T-cell (primary cell): Measurements from ENCODE around the gene POU2AF3. TPM values are rescaled to one million over a fixed set of nuclear protein-coding genes. Genes with fewer than 3 reads are reported as not detected.

ENCODE experiments used
- ATAC-seq, 4 experiments: fragments of 200-7000 bp in 3 of 4; fragments of 150-1000 bp in 1 of 4; cut with Tn5 transposase; replicated peaks in 1 of 4; 1 replicate in 3 of 4; 2 replicates in 1 of 4; pipeline ENCODE4 v1.10.0; 2021; ENCODE audit warnings: moderate library complexity in 3 of 4, mild to moderate bottlenecking in 2 of 4, moderate number of reproducible peaks in 1 of 4
- CTCF ChIA-PET, 2 donors: fragments of 300-600 bp; sonication (Branson Sonifier 250); formaldehyde crosslinking; loops; one replicate each; lab custom pipeline; 2022; ENCODE audit warnings: antibody characterized with exemption in 2 of 2; lab: Charles Lee
- POLR2A ChIA-PET, 2 donors: fragments of 300-600 bp; sonication (Branson Sonifier 250); formaldehyde crosslinking; loops; one replicate each; lab custom pipeline; 2022; ENCODE audit warnings: antibody characterized with exemption in 2 of 2; lab: Charles Lee
- DNase-seq, 35 experiments: peaks; one replicate each; pipeline versions ENCODE4 v3.0.0 to v3.0.0-alpha.2; 2013 to 2023
- H3K27ac ChIP-seq: one replicate; pipeline ENCODE4 v1.5.1; 2013; ENCODE audit warnings: low read length
- H3K27me3 ChIP-seq, 2 experiments: replicated peaks in 1 of 2; 1 replicate in 1 of 2; 2 replicates in 1 of 2; pipeline versions ENCODE4 v1.6.1 to v1.7.0; 2013; ENCODE audit warnings: low read length in 1 of 2, mixed read lengths in 1 of 2; ENCODE audit not compliant: control insufficient read depth in 2 of 2, insufficient read depth in 2 of 2; ENCODE audit errors: extremely low read depth in 1 of 2
- H3K36me3 ChIP-seq, 2 donors: 1 replicate in 1 of 2; 2 replicates in 1 of 2; pipeline versions ENCODE4 v1.6.1 to v1.7.0; 2013; ENCODE audit warnings: low read length in 1 of 2; ENCODE audit not compliant: control insufficient read depth in 2 of 2, insufficient read depth in 1 of 2; ENCODE audit errors: extremely low read depth in 1 of 2
- H3K4me1 ChIP-seq, 2 experiments: 1 replicate in 1 of 2; 2 replicates in 1 of 2; pipeline versions ENCODE4 v1.6.1 to v1.7.0; 2013; ENCODE audit warnings: low read length in 2 of 2, mixed read lengths in 1 of 2; ENCODE audit not compliant: insufficient read depth in 2 of 2, control insufficient read depth in 1 of 2; ENCODE audit errors: extremely low read depth in 1 of 2
- H3K4me3 ChIP-seq, 2 donors: 1 replicate in 1 of 2; 2 replicates in 1 of 2; pipeline versions ENCODE4 v1.5.1 to v1.7.0; 2013; ENCODE audit warnings: mild to moderate bottlenecking in 2 of 2, low read length in 1 of 2, moderate library complexity in 1 of 2; ENCODE audit not compliant: control insufficient read depth in 1 of 2; ENCODE audit errors: extremely low read depth in 1 of 2
- H3K9me3 ChIP-seq: 2 replicates; pipeline ENCODE4 v1.7.0; 2013
- H3K27ac Mint-ChIP-seq, 2 donors: one replicate each; pipeline ENCODE4 v1.8.0; 2020 to 2021; ENCODE audit warnings: mild to moderate bottlenecking in 2 of 2, mixed read lengths in 2 of 2
- H3K27me3 Mint-ChIP-seq, 2 donors: one replicate each; pipeline ENCODE4 v1.8.0; 2021 to 2022; ENCODE audit warnings: mixed read lengths in 2 of 2
- H3K36me3 Mint-ChIP-seq: one replicate; pipeline ENCODE4 v1.8.0; 2021; ENCODE audit warnings: mixed read lengths
- H3K4me1 Mint-ChIP-seq, 3 donors: one replicate each; pipeline ENCODE4 v1.8.0; 2020 to 2022; ENCODE audit warnings: mixed read lengths in 3 of 3, mild to moderate bottlenecking in 1 of 3
- H3K4me3 Mint-ChIP-seq, 3 donors: one replicate each; pipeline ENCODE4 v1.8.0; 2020 to 2022; ENCODE audit warnings: mild to moderate bottlenecking in 3 of 3, mixed read lengths in 3 of 3, moderate library complexity in 3 of 3
- H3K9me3 Mint-ChIP-seq, 3 donors: one replicate each; pipeline ENCODE4 v1.8.0; 2020 to 2022; ENCODE audit warnings: mixed read lengths in 3 of 3
- WGBS: methylation state at CpG from one replicate; pipeline ENCODE4 v1.1.5; 2013; ENCODE audit warnings: missing lambda C conversion rate; ENCODE audit not compliant: insufficient coverage; 5-methylcytosine and 5-hydroxymethylcytosine counted together
- total RNA-seq, 35 experiments: library from RNA in 6 of 35; stranded (reverse) in 6 of 35; fragments of 120-200 nt in 1 of 35; gene quantifications; one replicate each; pipeline versions ENCODE4 v1.2.1 to v1.2.4 and lab custom pipeline; 2013 to 2026

The POU2AF3 gene
- total RNA-seq, 5 donors from 2014 or later (not counting 1 experiment from before 2014, with no cell fraction given), result not detected

DNA sequence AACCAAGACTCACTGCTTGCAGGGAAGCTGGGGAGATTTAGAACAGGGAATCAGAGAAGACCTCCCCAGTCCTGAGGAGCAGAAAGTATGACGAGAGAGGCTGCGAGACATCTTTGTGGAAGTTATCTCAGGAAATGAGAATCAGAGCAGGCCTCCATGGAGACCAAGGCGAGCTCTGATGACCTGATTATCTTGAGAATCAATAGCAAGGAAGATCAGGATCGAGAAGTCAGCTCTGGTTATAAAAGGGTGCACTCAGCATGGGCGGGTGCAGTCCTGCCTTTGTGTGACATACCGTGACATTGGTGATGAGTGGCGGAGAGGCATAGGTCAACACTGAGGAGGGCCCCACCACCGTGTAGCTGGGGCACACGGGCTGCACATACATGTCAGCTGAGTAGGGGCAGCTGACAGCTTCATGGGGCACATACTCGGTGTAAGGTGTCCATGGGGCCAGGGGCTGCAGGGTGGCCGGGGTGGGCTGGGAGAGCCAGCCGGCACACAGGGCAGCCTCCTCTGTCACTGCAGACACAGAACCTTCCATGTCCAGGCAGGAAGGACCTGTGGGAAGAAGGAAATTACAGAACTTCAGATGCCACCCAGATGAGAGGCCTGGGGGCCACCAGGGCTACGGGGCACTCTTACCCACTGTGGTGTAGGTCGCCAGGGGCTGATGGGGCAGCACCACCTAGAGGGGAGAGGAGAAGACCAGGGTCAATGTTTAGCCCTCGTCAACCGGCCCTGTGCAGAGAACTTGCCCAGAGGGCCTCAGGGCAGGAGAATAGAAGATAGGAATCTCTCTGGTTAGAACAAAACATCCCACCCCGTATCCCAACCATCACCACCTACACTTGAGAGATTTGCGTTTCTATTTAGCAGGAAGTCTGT lies 59.0 kb downstream of the POU2AF3 start:
- no peaks in the 10 kb centered on the region for H3K36me3 Mint-ChIP-seq
- Histone ChIP-seq H3K36me3 (no peaks in the 10 kb centered on the region), H3K27me3 (peaks cover 0 to 3% of the 10 kb centered on the region in 2 experiments), H3K4me1 (no peaks in the 10 kb centered on the region), H3K9me3 (no peaks in the 10 kb centered on the region), H3K27ac (no peak overlapping the region), H3K4me3 (no peak overlapping the region)
- 87% methylated on average over 11 of the region's 18 CpGs for WGBS
- H3K27ac Mint-ChIP-seq, result no peak overlapping the region
- DNase-seq (no peak), ATAC-seq (no peak)
- H3K4me1 Mint-ChIP-seq, result no peaks in the 10 kb centered on the region
- no peaks in the 10 kb centered on the region for H3K9me3 Mint-ChIP-seq
- ChIA-PET CTCF (interaction anchor here in 1 of 2 donors (1.3 kb wide), 1 partner anchor 21 kb away, joined by 3 read pairs; the partner anchor contains the start of gene POU2AF1), POLR2A (interaction anchor here in 1 of 2 donors (0.6 kb wide), 1 partner anchor 639 kb away, joined by 4 read pairs; no protein-coding TSS in a partner anchor)
- no peak overlapping the region for H3K4me3 Mint-ChIP-seq
- no peaks in the 10 kb centered on the region for H3K27me3 Mint-ChIP-seq

Other genes with a start within 250 kb of the POU2AF3 start
- not detected for gene POU2AF2, start 52.8 kb upstream of the POU2AF3 start, total RNA-seq
- 1 to 10 TPM; 3.4 to 9.3 (median 4.3) TPM for gene POU2AF1, start 80.7 kb downstream of the POU2AF3 start, total RNA-seq
- not detected for gene BTG4, start 213.8 kb downstream of the POU2AF3 start, total RNA-seq
- gene HOATZ, start 216.2 kb downstream of the POU2AF3 start, total RNA-seq, result not detected
- gene LAYN, start 242.2 kb downstream of the POU2AF3 start, total RNA-seq, result 1 to 10 TPM; 1.0 to 3.5 (median 2.6) TPM